KG1 (cell line): Measurements from ENCODE around the gene PPP1R16B.
"Not testable (repeated sequence)": the region's sequence is repeated elsewhere in the genome, so short reads cannot be mapped to it uniquely, and the experiment has no call there.

Experiments
- DNase-seq: peaks from one replicate; lab custom pipeline; 2025; lab: John Stamatoyannopoulos, UW

The PPP1R16B gene

DNA sequence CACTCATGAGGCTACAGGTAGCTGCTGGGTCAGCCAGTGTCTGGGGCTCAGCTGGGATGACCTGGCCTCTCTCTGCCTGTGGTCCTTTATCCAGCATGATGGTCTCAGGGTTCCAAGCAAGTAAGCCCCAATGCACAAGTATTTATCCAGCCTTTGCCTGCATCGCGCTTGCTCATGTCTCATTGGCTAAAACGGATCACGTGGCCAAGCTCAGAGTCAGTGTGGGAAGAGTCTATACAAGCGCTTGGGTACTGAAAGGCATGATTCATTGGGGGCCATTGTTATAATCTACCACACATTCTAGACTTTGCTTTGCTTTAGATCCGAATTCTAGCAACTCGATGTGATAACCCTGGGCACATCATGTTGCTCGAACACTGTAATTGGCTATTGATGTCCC lies 48.3 kb downstream of the PPP1R16B start:
- no peak for DNase-seq

- no peak for DNase-seq
Observed at GRCh38 chr20:38854654-38855066, 49.2 kb downstream of the PPP1R16B start.

- no peak for DNase-seq
Observed at GRCh38 chr20:38855356-38855755, 49.9 kb downstream of the PPP1R16B start.

DNA sequence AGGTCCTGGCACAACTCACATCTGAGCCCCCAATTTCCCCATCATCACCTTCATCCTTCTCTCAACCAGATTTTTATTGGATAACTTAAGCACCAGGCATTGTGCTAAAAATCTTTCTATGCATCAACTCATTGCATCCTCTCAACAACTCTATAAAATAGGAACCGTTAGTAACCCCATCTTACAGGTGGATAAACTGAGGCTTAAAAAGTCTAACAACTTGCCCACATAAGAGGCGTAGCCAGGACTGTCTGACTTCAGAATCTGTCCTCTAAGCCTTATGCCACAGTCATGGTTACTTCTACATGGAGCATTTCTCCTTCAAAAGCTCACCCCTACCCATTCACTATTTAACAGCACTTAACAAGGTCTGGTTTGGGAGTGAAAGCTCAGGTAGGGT lies 51.1 kb downstream of the PPP1R16B start:
- no peak for DNase-seq

DNA sequence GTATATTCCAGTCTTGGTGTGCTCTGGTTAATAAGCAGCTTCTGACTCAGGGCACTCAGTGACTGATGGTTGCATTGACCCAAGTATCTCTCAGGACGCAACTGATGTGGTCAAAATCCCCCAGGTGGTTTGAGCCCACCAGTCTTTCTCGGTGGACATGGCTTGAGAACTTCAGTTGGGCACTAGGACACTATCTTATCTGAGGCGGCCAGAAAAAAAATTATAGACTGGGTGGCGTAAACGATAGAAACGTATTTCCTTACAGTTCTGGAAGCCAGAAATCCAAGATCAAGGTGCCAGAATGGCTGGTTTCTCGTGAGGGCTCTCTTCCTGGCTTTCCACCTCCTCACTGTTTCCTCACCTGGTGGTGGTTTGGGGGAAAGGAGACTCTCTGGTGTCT lies 52.2 kb downstream of the PPP1R16B start:
- no peak for DNase-seq

- no peak for DNase-seq
Observed at GRCh38 chr20:38859070-38859690, 53.7 kb downstream of the PPP1R16B start.

- not testable (repeated sequence) for DNase-seq
Observed at GRCh38 chr20:38859857-38860256, 54.4 kb downstream of the PPP1R16B start.

DNA sequence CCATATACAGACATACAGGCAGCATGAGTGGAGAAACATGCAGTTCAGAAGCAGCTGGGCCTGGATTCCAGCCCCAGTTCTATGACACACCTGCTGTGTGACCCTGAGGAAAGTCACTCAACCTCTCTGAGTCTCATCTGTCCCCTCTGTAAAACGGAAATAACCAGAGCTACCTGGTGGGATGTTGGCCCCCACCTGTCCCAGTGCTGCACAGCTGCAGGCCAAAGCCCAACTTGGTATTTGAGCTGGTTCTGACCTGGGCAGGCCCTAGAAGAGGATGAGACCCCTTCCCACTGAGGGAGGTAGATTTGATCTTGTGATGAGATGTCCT lies 55.5 kb downstream of the PPP1R16B start:
- no peak for DNase-seq

- DNase-seq, result no peak
Observed at GRCh38 chr20:38862226-38862625, 56.7 kb downstream of the PPP1R16B start.

DNA sequence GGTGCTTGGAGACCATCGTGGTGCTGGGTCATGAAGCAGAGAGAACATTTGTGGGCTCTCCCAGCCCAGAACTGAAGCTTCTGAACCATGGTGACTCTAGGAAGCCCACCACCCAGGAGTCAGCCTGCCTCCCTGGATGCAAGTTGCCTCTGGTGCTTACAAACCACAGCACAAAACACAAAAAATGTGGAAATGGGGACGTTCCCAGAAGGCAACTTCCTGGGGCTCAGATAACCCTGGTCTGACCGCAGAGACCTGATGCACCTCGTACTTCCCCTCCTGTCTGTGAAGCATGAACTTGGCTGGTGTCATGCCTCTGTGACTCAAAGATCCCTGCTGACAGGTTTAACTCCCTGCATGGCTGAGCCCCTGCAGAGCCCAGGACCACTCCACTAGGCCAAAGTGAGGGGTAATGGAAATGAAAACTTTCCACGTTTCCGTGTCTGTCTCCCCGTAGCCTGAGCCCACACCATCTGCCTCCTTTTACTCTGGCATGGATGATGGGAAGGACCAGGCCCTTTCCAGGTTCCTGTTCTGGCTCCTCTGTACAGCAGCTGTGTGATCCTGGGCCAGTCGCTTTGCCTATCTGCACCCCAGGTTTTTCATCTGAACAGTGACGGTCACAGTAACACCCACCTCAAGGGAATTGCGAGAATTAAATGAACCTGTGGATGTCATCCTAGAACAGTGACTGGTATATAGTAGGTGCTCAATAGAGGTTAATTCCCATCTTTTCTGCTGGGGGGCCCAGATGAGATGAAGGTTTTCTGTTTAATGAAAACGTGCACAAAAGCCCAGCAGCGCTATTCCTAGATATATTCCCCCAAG lies 57.7 kb downstream of the PPP1R16B start:
- DNase-seq, result no peak

DNA sequence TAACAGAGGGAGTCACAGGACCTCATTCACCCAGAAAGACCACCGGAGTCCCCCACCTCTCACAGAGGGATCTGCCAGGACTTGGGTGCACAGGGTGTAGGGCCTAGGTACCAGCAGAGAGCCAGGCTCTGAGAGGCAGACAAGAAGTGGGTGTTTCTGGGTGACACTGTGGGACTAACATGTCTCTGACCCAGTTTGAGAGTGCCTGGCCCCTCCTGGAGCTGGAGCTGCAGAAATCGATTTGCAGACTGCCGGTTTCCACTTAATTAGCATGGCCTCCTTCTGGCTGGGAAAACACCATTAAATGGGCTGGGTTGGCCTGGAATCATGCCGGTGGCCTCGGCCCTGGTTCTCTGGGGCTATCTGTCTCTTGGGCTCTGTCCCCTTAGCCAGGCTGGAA lies 59.2 kb downstream of the PPP1R16B start:
- no peak for DNase-seq

DNA sequence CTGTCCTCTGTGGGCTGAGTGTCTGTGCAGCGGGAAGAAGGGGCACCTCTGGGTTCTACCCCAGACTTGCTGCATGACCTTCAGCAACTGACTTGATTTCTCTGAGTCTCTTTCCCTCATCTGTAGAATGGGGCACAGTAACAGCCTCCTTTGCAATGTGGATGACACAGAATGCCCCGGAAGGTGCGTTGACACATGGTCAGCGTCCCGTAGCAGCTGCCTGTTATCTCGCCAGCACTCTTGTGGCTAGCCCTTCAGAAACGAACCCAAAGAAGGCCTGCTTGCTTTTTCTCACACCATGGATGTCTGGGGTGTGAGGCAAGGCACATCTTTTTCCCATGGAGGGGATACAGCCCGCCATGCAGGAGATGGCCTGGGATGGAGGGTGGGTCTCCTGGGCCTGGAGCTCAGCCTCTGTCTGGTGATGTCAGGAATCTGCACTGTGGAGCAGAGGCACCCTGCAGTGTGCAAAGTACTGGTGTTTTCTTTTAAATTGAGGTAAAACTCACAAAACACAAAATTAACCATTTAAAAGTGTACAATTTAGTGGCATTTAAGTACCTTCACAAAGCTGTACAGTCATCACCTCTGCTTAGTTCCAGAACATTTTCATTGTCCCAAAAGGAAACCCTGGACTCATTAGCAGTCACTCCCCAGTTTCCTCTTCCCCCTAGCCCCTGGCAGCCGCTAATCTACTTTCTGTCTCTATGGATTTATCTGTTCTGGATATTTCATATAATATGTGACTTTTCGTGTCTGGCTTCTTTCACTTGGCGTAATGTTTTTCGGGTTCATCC lies 61.0 kb downstream of the PPP1R16B start:
- DNase-seq, result no peak

DNA sequence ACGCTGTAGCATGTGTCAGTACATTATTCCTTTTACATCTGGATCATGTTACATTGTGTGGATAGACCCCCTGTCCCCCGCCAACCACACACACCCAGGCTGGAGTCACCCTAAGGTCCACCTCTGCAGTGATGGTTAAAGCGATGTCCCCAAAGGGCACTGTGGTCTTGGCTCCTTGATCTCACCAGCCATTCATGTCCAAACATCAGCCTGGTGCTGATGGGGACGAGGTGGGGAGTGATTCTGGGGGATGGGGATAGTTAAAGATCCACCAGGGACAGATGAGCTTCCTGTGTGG lies 61.5 kb downstream of the PPP1R16B start:
- no peak for DNase-seq

DNA sequence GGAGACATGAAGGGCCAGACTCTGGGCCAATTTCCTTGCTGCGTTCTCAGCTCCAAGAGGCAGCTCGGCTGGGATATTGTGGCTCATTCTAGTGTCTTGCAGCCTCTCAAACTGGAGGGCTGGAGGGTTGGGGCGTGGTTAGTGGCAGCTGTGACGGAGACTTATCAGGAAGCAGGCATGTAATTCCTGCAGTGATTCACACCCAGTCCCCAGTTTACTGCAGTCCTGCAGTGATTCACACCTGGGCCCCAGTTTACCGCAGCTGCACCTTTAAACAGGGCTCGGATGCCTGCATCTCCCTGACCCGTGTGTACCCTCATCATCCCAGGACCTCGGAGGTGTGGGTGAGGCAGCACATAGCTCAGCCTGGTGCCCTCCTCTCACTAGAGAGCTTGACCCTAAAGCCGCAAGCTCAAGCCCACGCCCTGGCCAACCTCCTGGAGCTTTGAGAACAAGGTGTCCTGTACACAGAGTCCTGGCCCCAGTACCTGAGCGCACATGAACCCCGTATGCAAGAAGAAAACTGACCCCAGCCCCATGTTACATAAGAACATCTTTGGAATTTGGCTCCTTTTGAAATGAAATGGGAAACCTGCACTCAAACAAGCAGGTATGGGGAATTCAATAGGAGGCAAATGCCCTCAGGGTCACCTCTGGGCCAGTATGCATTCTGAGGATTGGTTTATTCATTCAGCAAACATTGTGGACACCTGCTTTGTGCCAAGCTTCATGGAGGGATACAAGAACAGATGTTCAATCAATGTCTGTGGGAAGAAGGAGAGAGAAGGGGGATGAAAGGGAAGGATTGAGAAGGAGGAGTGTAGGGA lies 65.4 kb downstream of the PPP1R16B start:
- no peak for DNase-seq

GRCh38 chr20:38871560-38871953 lies 66.1 kb downstream of the PPP1R16B start:
- DNase-seq, result no peak

DNA sequence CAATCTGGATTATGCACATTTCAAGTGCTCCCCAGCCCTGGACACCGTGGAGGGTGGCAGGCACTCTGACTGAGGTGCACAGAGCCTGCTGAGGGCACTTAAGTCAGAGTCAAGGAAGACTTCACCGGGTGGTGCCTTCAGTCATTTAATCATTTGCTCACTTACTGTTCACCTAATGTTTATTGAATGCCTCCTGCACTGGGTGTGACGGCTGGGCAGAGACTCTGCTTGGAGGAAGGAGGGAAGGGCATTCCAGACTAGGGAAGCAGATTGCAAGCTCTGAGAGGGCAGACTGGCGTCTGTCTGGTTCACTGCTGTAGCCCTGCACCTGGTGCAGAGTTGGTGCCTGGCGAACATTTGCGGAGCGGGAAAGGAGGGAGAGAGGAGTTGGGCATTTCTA lies 66.5 kb downstream of the PPP1R16B start:
- DNase-seq, result no peak

DNA sequence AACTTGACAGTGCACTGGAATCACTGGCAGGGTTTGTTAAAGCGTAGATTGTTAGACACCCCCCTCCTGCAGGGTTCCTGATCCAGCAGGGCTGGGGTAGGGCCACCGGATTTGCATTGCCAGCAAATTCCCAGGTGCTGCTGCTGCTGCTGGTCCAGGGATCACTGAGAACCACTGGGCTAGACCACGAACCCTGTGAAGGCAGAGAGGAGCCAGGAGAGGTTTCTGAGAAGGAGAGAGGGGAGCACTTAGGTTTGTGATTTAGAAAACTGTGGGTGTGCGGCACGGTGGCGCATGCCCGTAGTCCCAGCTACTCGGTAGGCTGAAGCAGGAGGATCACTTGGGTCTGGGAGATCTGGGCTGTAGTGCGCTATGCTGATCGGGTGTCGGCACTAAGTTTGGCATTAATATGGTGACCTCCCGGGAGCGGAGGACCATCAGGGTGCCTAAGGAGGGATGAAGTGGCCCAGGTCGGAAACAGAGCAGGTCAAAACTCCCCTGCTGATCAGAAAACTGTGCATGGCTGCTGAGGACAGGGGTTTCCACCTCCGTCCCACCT lies 67.1 kb downstream of the PPP1R16B start:
- DNase-seq, result no peak

GRCh38 chr20:38873050-38873581 lies 67.6 kb downstream of the PPP1R16B start:
- DNase-seq, result no peak

GRCh38 chr20:38874460-38875174 lies 69.1 kb downstream of the PPP1R16B start:
- no peak for DNase-seq

DNA sequence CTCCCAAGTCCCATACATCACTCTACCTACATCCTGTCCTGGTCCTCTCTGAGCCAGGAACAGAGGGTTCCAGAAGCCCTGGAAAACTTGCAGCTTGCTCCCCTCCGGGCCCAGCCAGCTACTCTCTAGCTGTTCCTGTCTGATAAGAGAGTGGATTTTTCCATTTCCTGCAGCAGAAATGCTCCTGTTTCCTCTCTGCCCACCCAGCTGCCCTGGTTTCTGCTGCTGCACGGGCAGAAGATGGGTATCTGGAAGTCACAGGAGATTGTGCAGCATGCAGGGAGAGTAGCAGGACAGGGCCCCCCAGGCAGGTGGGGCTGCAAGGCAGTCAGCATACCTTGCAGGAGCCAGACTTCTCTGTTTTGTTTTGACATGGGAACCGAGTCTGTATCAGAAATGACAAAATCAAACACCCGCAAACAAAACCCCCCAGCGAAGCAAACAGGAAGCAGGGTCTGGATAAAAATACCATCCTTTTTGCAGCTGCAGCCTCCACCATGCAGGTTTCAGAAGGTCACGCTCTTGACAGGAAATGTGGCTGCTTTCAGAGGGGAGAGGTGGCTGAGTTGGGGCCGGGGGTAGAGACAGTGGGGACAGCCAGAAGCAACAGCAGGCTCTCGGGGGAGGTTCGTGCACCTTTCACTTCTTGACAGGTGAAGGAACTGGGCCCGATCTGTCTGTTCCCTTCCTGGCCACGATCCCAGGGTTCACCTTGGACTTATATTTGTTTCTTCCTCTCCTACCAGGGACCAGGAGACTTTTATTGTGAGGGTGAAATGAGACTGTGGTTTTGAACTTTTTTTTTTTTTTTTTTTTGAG lies 69.9 kb downstream of the PPP1R16B start:
- peak; percentile 18 for DNase-seq
